Measurements from ENCODE around the gene INPP5E.

GRCh38 chr9:136387217-136387616 lies 52.4 kb downstream of the INPP5E start:
- TF ChIP-seq EZH2 (IDR thresholded peaks at IDR 0.05; ENCODE audit: insufficient read depth, poor library complexity, severe bottlenecking) (no peak), EZH2phosphoT487 (IDR thresholded peaks at IDR 0.05; ENCODE audit: insufficient read depth, low read depth) (no peak)

Data from GM23248 (cell line).